GM12874 (cell line): ENCODE measurements around the gene LNP1.

Source experiments
- CTCF ChIP-seq: IDR thresholded peaks from 2 replicates; pipeline ENCODE4 v1.5.1; 2011; ENCODE audit warnings: low read depth, mild to moderate bottlenecking, control low read depth, low read length, moderate library complexity; ENCODE audit not compliant: insufficient read depth

LNP1 gene

GRCh38 chr3:100401674-100402041 lies 319 bp downstream of the LNP1 start:
- TF ChIP-seq CTCF = no peak

- no peak for TF ChIP-seq CTCF
Measured at GRCh38 chr3:100402256-100402655, 917 bp downstream of the LNP1 start.

GRCh38 chr3:100402891-100403290 lies 1.6 kb downstream of the LNP1 start:
- no peak for TF ChIP-seq CTCF

GRCh38 chr3:100403362-100404249 lies 2.3 kb downstream of the LNP1 start:
- TF ChIP-seq CTCF = no peak

GRCh38 chr3:100404250-100404548 lies 2.9 kb downstream of the LNP1 start:
- no peak for TF ChIP-seq CTCF

- no peak for TF ChIP-seq CTCF
Measured at GRCh38 chr3:100407164-100407563, 5.8 kb downstream of the LNP1 start.

GRCh38 chr3:100407977-100408532 lies 6.7 kb downstream of the LNP1 start:
- no peak for TF ChIP-seq CTCF
